K562 (cell line): ENCODE results near the gene MAP1LC3B2.

Source experiments
- ERF ChIP-seq: fragments of 450-650 bp; formaldehyde crosslinking; IDR thresholded peaks from 2 replicates; pipeline ENCODE4 v1.4.0; 2020; ENCODE audit warnings: mild to moderate bottlenecking, mixed read lengths
- EZH2 ChIP-seq: IDR thresholded peaks from 2 replicates; pipeline ENCODE4 v1.6.1; 2012; ENCODE audit warnings: low read depth, mild to moderate bottlenecking, inconsistent platforms, low read length, borderline replicate concordance
- KLF10 ChIP-seq: fragments of 250-450 bp; sonication (Bioruptor Pico); IDR thresholded peaks from 2 replicates; pipeline ENCODE4 v1.6.1; 2021; ENCODE audit warnings: matching md5 sums
- POLR2A ChIP-seq: fragments of 450-650 bp; conservative IDR thresholded peaks from 2 replicates; pipeline ENCODE4 v1.6.1; 2016
- POLR2AphosphoS5 ChIP-seq: IDR thresholded peaks from 2 replicates; pipeline ENCODE4 v1.6.1; 2011; ENCODE audit warnings: mild to moderate bottlenecking, low read depth, low read length, moderate library complexity; ENCODE audit not compliant: control insufficient read depth, insufficient read depth
- SREBF2 ChIP-seq: sonication (generic); formaldehyde crosslinking; IDR thresholded peaks from 2 replicates; pipeline ENCODE4 v1.4.0; 2020; ENCODE audit warnings: mild to moderate bottlenecking, missing genetic modification reagents
- ZNF175 ChIP-seq: fragments of 200-800 bp; sonication (Bioruptor generic); IDR thresholded peaks from 2 replicates; pipeline ENCODE4 v1.6.1; 2016; ENCODE audit warnings: low read depth, mild to moderate bottlenecking, missing genetic modification characterization, missing compliant biosample characterization
- ZNF431 ChIP-seq: sonication (generic); formaldehyde crosslinking; IDR thresholded peaks from 2 replicates; pipeline ENCODE4 v1.8.0; 2022; ENCODE audit warnings: mild to moderate bottlenecking, missing genetic modification reagents
- TF ChIP-seq, protein P1 (sequence below), 3 experiments: IDR thresholded peaks in 2 of 3; conservative IDR thresholded peaks in 1 of 3; 2 replicates each; pipeline ENCODE4 v1.5.1; 2011 to 2012; ENCODE audit warnings: low read length in 3 of 3, mild to moderate bottlenecking in 3 of 3, control low read depth in 2 of 3, improper control_type of control experiment in 1 of 3, inconsistent platforms in 1 of 3, low read depth in 1 of 3, mixed read lengths in 1 of 3, moderate library complexity in 1 of 3; ENCODE audit not compliant: insufficient read depth in 2 of 3

DNA sequence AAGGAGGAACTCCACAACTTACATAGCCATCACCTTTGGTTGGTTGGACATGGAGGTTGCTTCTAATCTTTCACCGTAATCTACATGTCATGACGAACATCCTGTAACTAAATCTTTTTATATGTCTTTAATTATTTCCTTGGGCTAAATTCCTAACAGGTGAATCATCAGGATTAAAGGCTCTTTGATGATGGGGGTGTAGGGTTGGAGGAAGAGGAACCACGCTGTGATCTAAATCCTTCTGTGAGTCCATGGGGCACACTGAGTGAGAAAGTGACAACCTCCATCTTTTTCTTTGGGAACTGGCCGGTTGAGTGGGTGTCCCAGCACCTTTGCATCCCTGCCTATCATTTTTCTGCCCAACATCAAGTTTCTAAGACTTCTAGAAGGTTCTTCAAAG is 31.1 kb upstream of the MAP1LC3B2 start:
- TF ChIP-seq EZH2 (no peak), SREBF2 (CRISPR knock-in tag) (no peak), ZNF431 (CRISPR knock-in tag) (no peak), POLR2AphosphoS5 (no peak), POLR2A (no peak), ZNF175 (no peak), KLF10 (CRISPR knock-in tag) (no peak), ERF (CRISPR knock-in tag) (no peak)
- TF ChIP-seq, protein P1, sequence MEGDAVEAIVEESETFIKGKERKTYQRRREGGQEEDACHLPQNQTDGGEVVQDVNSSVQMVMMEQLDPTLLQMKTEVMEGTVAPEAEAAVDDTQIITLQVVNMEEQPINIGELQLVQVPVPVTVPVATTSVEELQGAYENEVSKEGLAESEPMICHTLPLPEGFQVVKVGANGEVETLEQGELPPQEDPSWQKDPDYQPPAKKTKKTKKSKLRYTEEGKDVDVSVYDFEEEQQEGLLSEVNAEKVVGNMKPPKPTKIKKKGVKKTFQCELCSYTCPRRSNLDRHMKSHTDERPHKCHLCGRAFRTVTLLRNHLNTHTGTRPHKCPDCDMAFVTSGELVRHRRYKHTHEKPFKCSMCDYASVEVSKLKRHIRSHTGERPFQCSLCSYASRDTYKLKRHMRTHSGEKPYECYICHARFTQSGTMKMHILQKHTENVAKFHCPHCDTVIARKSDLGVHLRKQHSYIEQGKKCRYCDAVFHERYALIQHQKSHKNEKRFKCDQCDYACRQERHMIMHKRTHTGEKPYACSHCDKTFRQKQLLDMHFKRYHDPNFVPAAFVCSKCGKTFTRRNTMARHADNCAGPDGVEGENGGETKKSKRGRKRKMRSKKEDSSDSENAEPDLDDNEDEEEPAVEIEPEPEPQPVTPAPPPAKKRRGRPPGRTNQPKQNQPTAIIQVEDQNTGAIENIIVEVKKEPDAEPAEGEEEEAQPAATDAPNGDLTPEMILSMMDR (IDR thresholded peaks at IDR 0.05 in 2 of 3, conservative IDR thresholded peaks at IDR 0.05 in 1 of 3; ENCODE audit: insufficient read depth in 2 of 3, low read depth in 1 of 3, low read length in 3 of 3): no peak
